T-helper 2 cell treated with Interferon-gamma antibody and Interleukin-4, amounts not matched to agents 5 μg/mL and 100 μg/mL, for 36 hours (primary cell): ENCODE data around the gene NPAS2.

Experiments
- DNase-seq: peaks from one replicate; pipeline ENCODE4 v3.0.0; 2021; ENCODE audit warnings: low spot score
- H3K27ac Mint-ChIP-seq: one replicate; pipeline ENCODE4 v1.8.0; 2021; ENCODE audit warnings: mild to moderate bottlenecking, mixed read lengths
- H3K27me3 Mint-ChIP-seq: one replicate; pipeline ENCODE4 v1.8.0; 2021; ENCODE audit warnings: low read depth, mixed read lengths
- H3K36me3 Mint-ChIP-seq: one replicate; pipeline ENCODE4 v1.8.0; 2021; ENCODE audit warnings: low read depth, mixed read lengths
- H3K4me1 Mint-ChIP-seq: one replicate; pipeline ENCODE4 v1.8.0; 2021; ENCODE audit warnings: low read depth, mixed read lengths
- H3K4me3 Mint-ChIP-seq: one replicate; pipeline ENCODE4 v1.8.0; 2022; ENCODE audit warnings: mild to moderate bottlenecking, moderate library complexity, mixed read lengths
- H3K9me3 Mint-ChIP-seq: one replicate; pipeline ENCODE4 v1.8.0; 2021; ENCODE audit warnings: mixed read lengths

NPAS2 gene

GRCh38 chr2:100882645-100883613 lies 63.0 kb downstream of the NPAS2 start:
- Mint-ChIP-seq H3K36me3 (no peaks in the 10 kb centered on the region), H3K27ac (no peak overlapping the region), H3K9me3 (no peaks in the 10 kb centered on the region)

GRCh38 chr2:100884145-100884621 lies 64.2 kb downstream of the NPAS2 start:
- Mint-ChIP-seq H3K4me1 (peaks cover 8% of the 10 kb centered on the region), H3K36me3 (no peaks in the 10 kb centered on the region), H3K27ac (no peak overlapping the region), H3K27me3 (no peaks in the 10 kb centered on the region), H3K4me3 (no peak overlapping the region), H3K9me3 (no peaks in the 10 kb centered on the region)
- no peak for DNase-seq

More at GRCh38 chr2:100882645-100883613, 63.0 kb downstream of the NPAS2 start:
- no peak overlapping the region for H3K4me3 Mint-ChIP-seq
- no peak for DNase-seq
- peaks cover 8% of the 10 kb centered on the region for H3K4me1 Mint-ChIP-seq
- no peaks in the 10 kb centered on the region for H3K27me3 Mint-ChIP-seq

GRCh38 chr2:100886085-100886484 lies 66.1 kb downstream of the NPAS2 start:
- H3K4me1 Mint-ChIP-seq: peaks cover 8% of the 10 kb centered on the region
- no peak overlapping the region for H3K27ac Mint-ChIP-seq
- no peaks in the 10 kb centered on the region for H3K36me3 Mint-ChIP-seq
- H3K9me3 Mint-ChIP-seq: no peaks in the 10 kb centered on the region
- H3K4me3 Mint-ChIP-seq: no peak overlapping the region
- DNase-seq: no peak
- H3K27me3 Mint-ChIP-seq: no peaks in the 10 kb centered on the region

GRCh38 chr2:100887039-100887578 lies 67.2 kb downstream of the NPAS2 start:
- H3K4me3 Mint-ChIP-seq: no peak overlapping the region
- no peaks in the 10 kb centered on the region for H3K9me3 Mint-ChIP-seq
- H3K27me3 Mint-ChIP-seq: no peaks in the 10 kb centered on the region
- no peaks in the 10 kb centered on the region for H3K36me3 Mint-ChIP-seq
- peaks cover 8% of the 10 kb centered on the region for H3K4me1 Mint-ChIP-seq
- H3K27ac Mint-ChIP-seq: no peak overlapping the region
- DNase-seq: no peak

GRCh38 chr2:100887713-100888495 lies 68.0 kb downstream of the NPAS2 start:
- no peaks in the 10 kb centered on the region for H3K36me3 Mint-ChIP-seq
- no peak for DNase-seq
- H3K27ac Mint-ChIP-seq: no peak overlapping the region
- peaks cover 4% of the 10 kb centered on the region for H3K4me1 Mint-ChIP-seq
- no peaks in the 10 kb centered on the region for H3K27me3 Mint-ChIP-seq
- no peak overlapping the region for H3K4me3 Mint-ChIP-seq
- H3K9me3 Mint-ChIP-seq: no peaks in the 10 kb centered on the region

- H3K36me3 Mint-ChIP-seq: no peaks in the 10 kb centered on the region
- no peak overlapping the region for H3K4me3 Mint-ChIP-seq
- DNase-seq: no peak
- no peaks in the 10 kb centered on the region for H3K9me3 Mint-ChIP-seq
- H3K27ac Mint-ChIP-seq: no peak overlapping the region
- peaks cover 1% of the 10 kb centered on the region for H3K4me1 Mint-ChIP-seq
- no peaks in the 10 kb centered on the region for H3K27me3 Mint-ChIP-seq
Observed at GRCh38 chr2:100888601-100889000, 68.7 kb downstream of the NPAS2 start.

GRCh38 chr2:100889286-100889685 lies 69.3 kb downstream of the NPAS2 start:
- Mint-ChIP-seq H3K4me3 (no peak overlapping the region), H3K27me3 (no peaks in the 10 kb centered on the region), H3K27ac (no peak overlapping the region), H3K4me1 (no peaks in the 10 kb centered on the region), H3K9me3 (no peaks in the 10 kb centered on the region), H3K36me3 (no peaks in the 10 kb centered on the region)
- no peak for DNase-seq

- Mint-ChIP-seq H3K9me3 (no peaks in the 10 kb centered on the region), H3K36me3 (no peaks in the 10 kb centered on the region), H3K4me1 (no peaks in the 10 kb centered on the region), H3K27me3 (no peaks in the 10 kb centered on the region), H3K27ac (no peak overlapping the region), H3K4me3 (no peak overlapping the region)
- DNase-seq: no peak
Observed at GRCh38 chr2:100891906-100892642, 72.1 kb downstream of the NPAS2 start.

- Mint-ChIP-seq H3K36me3 (no peaks in the 10 kb centered on the region), H3K4me3 (no peak overlapping the region), H3K9me3 (no peaks in the 10 kb centered on the region), H3K4me1 (no peaks in the 10 kb centered on the region), H3K27ac (no peak overlapping the region), H3K27me3 (no peaks in the 10 kb centered on the region)
- no peak for DNase-seq
Observed at GRCh38 chr2:100893392-100894104, 73.6 kb downstream of the NPAS2 start.

- DNase-seq: no peak
- Mint-ChIP-seq H3K36me3 (no peaks in the 10 kb centered on the region), H3K27me3 (no peaks in the 10 kb centered on the region), H3K9me3 (no peaks in the 10 kb centered on the region), H3K27ac (no peak overlapping the region), H3K4me3 (no peak overlapping the region), H3K4me1 (no peaks in the 10 kb centered on the region)
Observed at GRCh38 chr2:100894105-100894795, 74.3 kb downstream of the NPAS2 start.

GRCh38 chr2:100894796-100895156 lies 74.8 kb downstream of the NPAS2 start:
- Mint-ChIP-seq H3K4me1 (no peaks in the 10 kb centered on the region), H3K36me3 (no peaks in the 10 kb centered on the region), H3K4me3 (no peak overlapping the region), H3K27me3 (no peaks in the 10 kb centered on the region), H3K9me3 (no peaks in the 10 kb centered on the region), H3K27ac (no peak overlapping the region)
- no peak for DNase-seq

GRCh38 chr2:100895402-100895801 lies 75.5 kb downstream of the NPAS2 start:
- Mint-ChIP-seq H3K9me3 (no peaks in the 10 kb centered on the region), H3K4me3 (no peak overlapping the region), H3K27me3 (no peaks in the 10 kb centered on the region), H3K27ac (no peak overlapping the region), H3K36me3 (no peaks in the 10 kb centered on the region), H3K4me1 (no peaks in the 10 kb centered on the region)
- DNase-seq: no peak
